HG03025 (cell line): ENCODE data around the gene NEMP2.

Source experiments
- ATAC-seq: cut with Tn5 transposase; IDR thresholded peaks from one replicate; pipeline ENCODE4 v1.9.1; 2021; ENCODE audit warnings: mild to moderate bottlenecking, moderate library complexity; ENCODE audit not compliant: unreplicated experiment, low FRiP score

NEMP2 gene

DNA sequence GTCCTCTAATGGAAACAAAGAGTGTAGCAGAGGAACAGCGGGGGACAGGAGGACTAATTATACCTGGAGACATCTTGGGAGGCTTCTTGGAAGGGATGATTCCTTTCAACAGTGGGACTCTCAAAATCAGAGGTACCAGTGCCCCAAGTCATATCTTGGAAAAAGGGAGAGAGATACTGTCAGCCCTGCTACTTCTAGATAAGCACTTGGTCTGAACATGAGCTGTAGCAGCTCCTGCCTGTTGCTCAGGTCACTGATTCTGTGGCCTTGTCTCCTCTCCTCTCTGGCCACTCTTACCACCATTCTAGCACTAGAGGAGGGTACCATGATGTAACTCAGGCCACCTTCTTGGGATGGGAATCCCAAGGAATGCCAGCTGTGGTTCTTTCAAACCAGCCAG lies 71.9 kb downstream of the NEMP2 start:
- ATAC-seq: no peak

DNA sequence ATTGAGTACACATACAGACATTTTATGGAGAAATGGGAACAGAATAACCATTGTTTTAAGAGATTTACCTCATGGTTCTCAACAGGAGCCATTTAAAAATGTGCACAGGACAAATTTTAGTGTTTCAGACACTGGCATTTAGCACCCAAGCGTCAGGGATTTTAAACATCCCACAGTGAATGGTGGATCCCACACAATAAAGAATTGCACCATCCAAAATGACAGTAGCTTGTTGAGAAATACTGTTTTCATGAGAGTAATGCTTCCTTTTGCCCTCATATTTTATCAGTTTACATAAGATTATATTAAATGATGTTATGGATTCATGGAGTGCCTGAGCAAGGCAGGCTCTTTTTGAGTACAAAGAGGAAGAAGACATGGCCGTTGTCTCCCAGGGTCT lies 72.3 kb downstream of the NEMP2 start:
- no peak for ATAC-seq

DNA sequence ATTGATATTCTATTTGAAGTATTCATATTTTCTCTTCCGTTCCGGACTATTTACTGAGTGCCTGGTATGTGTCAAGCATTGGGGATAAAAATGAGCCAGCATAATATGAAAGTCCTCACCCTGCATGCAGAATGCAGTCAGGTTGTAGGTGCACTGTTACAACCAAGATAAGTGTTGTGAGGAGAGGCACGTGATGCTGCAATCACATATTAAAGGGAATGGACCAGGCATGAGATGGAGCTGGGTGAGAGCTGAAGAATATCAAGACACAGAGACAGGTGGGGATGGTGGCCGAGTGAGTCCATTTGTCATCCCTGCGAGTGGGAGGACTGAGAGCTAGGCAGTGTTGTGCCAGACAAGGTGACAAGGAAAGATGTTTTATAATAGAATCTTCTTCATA lies 74.0 kb downstream of the NEMP2 start:
- ATAC-seq: no peak

DNA sequence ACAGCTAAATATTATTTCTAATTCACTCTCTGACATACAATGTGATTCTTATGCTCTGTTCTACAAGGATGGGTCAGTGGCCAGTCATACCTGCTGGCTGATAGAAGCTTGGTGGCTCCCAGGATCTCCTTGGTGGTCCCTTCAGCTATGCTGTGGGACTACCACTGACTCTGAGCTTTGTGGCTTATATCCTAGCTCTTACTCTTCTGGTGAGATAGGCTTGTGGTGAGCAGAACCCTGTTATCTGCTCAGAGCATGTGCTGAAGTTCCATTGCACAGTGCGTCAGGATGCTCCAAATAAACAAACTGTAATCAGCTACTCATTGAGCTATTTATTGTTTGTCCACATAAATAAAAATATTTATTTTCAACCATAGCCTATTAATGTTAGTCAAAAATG lies 74.6 kb downstream of the NEMP2 start:
- ATAC-seq: no peak

DNA sequence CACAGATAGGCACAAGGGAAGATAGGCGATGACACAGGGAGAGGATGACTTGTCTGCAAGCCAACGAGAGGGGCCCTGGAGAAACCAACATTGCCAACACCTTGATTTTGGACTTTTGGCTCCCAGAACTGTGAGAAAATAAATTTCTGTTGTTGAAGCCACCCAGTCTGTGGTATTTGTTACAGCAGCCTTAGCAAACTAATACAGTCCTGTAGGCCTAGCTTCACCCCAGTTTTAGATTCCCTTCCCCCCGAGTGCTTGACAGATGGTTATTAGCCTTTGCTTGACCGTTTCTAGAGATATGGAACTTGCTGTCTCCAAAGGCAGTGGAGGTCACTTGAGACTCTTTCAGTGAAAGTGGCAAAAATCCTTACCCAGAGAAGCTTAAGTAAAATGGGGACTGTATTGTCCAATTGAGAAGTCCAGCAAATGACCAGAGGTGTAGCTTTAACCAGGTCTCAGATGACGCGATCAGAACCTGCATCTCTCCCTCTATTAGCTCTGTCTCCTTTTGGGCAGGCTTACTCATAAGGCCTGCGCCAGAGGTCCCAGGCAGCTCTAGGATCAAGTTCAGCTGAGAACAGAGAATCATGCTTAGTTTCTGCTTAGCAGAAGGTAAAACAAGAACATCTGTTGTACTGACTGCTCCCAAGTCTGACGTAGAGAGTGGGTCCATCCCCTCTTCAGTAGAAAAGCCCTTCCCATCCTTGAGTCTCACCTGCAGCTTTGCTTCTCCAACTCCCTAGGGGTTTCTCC lies 76.0 kb downstream of the NEMP2 start:
- ATAC-seq: no peak

DNA sequence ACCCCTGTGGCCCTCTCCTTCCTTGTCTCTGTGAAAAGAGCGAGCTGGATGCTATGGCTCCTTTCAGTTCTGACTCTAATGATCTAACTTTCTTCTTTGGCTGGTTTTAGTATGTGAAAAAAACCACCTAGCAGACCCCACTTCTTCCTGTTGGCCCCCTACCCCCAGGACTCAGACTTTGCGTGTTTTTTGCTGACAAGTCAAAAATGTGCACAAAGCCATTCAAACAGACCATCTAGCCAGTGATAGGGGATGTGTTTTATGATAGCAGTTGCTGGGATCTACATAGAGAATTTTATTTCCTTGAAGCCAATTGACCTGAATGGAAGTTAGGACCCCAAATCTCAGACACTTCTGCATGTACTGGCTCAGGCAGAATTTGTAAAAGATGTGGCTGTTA lies 77.3 kb downstream of the NEMP2 start:
- no peak for ATAC-seq

DNA sequence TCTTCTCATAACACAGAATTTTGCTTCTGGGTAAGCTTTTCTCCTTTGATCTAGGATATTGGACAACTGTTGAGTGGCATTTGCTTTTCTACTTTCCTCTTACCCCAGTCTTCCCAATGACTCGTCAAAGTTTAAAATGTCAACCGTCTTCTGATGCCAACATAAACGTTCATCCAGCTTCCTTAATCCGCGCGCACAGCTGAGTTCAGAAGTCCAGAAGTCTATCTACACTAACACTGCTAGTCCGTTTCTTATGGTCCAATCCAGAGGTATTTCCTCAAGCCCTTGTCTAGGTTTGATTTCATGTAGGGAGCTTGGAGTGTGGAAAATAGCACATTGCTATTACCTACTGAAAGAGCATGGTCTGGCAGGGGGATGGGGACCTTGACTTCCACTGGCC lies 77.7 kb downstream of the NEMP2 start:
- no peak for ATAC-seq

DNA sequence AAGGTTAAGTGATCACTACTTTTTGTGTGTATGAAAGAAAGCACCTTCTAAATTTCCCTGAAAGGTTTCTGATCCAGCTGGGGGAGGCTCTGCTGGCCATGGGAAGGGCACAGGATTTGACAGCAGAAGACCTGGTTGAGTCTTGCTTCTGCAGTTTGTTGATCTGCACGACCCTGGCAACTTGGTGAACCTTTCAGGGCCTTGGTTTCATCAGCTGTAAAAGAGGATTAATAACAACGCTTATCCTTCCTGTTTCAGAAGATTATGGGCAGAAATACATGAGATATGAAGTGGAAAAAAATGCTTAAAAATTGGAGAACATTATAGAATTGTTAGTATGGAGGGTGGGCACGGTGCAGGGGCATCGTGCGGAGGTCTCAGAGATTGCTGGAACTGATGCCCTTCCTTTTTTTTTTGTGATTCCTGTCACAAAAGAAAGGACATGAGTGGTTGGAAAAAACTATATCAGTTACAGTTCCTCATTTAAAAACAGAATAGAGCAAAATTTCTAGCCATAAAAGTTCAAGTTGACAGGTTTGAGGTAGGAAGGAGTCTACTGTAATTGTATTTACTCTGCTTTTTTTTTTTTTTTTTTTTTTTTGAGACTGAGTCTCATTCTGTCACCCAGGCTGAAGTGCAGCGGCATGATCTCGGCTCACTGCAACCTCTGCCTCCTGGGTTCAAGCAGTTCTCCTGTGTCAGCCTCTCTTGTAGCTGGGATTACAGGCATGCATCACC lies 79.0 kb downstream of the NEMP2 start:
- ATAC-seq: no peak

DNA sequence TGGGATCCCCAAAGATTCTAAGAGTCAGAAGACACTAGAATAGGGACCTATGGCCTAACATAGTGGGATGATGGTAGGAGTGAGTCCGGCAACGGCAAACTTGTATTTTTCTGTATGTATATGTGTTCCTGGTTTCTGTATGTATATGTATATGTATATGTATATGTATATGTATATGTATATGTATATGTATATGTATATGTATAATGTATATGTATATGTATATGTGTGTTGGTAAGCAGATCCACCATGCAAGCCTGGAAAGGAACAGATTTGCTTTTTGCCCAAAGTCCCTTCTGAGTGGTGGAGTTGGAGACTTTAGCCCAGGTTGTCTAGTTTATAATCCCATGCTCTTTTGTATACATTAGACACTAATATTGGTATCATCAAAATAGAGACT lies 79.7 kb downstream of the NEMP2 start:
- no peak for ATAC-seq
